22Rv1 (cell line): Measurements from ENCODE around the gene ALG12.

ENCODE experiments used
- H3K27ac ChIP-seq: fragments of 450-650 bp; 2 replicates; pipeline ENCODE4 v1.5.1; 2017
- CTCF ChIP-seq: fragments of 450-650 bp; IDR thresholded peaks from 2 replicates; pipeline ENCODE4 v1.5.1; 2017; ENCODE audit warnings: mild to moderate bottlenecking
- ZFX ChIP-seq: fragments of 450-650 bp; IDR thresholded peaks from 2 replicates; pipeline ENCODE4 v1.6.1; 2017; ENCODE audit warnings: antibody characterized with exemption, borderline replicate concordance

ALG12 gene

GRCh38 chr22:49901457-49901856, 16.8 kb downstream of the ALG12 start:
- TF ChIP-seq CTCF (no peak), ZFX (no peak)
- no peak overlapping the region for H3K27ac ChIP-seq

- no peak overlapping the region for H3K27ac ChIP-seq
- no peak for TF ChIP-seq CTCF
- no peak for TF ChIP-seq ZFX
These were observed 17.6 kb downstream of the ALG12 start for GRCh38 chr22:49900441-49901230.

GRCh38 chr22:49899530-49899929, 18.7 kb downstream of the ALG12 start:
- TF ChIP-seq ZFX, result no peak
- TF ChIP-seq CTCF, result no peak

GRCh38 chr22:49897015-49897684, 21.1 kb downstream of the ALG12 start:
- TF ChIP-seq CTCF (no peak), ZFX (no peak)
- H3K27ac ChIP-seq, result no peak overlapping the region

More at GRCh38 chr22:49899530-49899929, 18.7 kb downstream of the ALG12 start:
- H3K27ac ChIP-seq, result no peak overlapping the region

GRCh38 chr22:49896201-49896600, 22.0 kb downstream of the ALG12 start:
- TF ChIP-seq ZFX (no peak), CTCF (no peak)
- no peak overlapping the region for H3K27ac ChIP-seq

GRCh38 chr22:49894322-49895054, 23.8 kb downstream of the ALG12 start:
- H3K27ac ChIP-seq, result no peak overlapping the region

More at GRCh38 chr22:49894322-49895054, 23.8 kb downstream of the ALG12 start:
- TF ChIP-seq ZFX (no peak), CTCF (no peak)
